NCI-H524 (cell line): ENCODE results near the gene OR2Z1.
"Not testable (repeated sequence)": the region's sequence is repeated elsewhere in the genome, so short reads cannot be mapped to it uniquely, and the experiment has no call there.

Source experiments
- DNase-seq, 2 experiments: peaks; one replicate each; lab custom pipeline; 2025; lab: John Stamatoyannopoulos, UW

Gene OR2Z1

GRCh38 chr19:8702350-8702749 is 19.1 kb upstream of the OR2Z1 start:
- DNase-seq = no peak

DNA sequence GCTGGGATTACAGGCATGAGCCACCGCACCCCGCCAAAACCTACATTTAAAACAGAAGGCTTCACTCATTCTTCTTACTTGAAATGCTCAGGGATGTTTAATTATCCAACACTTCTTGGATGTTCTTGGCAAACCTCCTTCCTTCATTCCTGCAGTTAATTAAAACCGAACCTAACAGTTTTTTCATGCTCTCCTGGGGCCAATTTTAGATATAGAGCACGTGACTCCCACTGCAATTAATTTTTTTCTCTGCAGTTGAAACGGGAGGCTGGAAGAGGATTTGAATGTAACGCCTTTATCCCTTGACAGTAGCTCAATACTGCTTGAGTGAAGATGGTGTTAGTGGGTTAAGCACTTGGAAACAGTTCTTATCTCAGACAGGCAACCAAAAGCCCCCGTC is 18.2 kb upstream of the OR2Z1 start:
- DNase-seq = no peak

DNA sequence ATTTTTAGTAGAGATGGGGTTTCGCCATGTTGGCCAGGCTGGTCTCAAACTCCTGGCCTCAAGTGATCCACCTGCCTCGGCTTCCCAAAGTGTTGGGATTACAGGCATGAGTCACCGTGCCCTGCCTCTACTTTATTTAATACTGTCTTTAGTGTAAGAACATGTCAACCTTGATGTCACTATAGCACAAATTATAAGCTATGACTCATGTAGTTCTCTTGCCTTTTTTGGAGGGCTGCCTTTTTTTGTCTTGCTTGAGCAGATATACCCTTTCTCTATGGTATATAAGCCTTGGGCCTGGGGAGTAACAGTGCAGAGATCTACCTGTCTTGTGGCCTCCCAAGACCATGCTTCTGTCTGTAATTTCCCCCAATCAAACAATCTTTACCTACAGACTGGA is 16.1 kb upstream of the OR2Z1 start:
- not testable (repeated sequence) for DNase-seq

GRCh38 chr19:8705742-8706141 is 15.7 kb upstream of the OR2Z1 start:
- DNase-seq = no peak

DNA sequence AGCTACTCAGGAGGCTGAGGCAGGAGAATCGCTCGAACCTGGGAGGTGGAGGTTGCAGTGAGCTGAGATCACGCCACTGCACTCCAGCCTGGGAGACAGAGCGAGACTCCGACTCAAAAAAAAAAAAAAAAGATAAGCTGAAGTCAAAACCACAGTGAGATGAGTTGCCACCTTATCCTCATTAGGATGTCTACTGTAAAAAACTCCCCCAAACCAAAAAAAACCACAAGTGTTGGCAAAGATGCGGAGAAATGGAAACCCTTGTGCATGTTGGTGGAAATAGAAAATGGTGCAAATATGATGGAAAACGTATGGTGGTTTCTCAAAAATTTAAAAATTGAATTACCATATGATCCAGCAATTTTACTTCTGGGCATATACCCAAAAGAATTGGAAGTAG is 11.1 kb upstream of the OR2Z1 start:
- DNase-seq = not testable (repeated sequence)

- no peak for DNase-seq
These were observed 598 bp downstream of the OR2Z1 start for GRCh38 chr19:8722032-8722431.

GRCh38 chr19:8724276-8724675 is 2.8 kb downstream of the OR2Z1 start:
- DNase-seq = no peak

DNA sequence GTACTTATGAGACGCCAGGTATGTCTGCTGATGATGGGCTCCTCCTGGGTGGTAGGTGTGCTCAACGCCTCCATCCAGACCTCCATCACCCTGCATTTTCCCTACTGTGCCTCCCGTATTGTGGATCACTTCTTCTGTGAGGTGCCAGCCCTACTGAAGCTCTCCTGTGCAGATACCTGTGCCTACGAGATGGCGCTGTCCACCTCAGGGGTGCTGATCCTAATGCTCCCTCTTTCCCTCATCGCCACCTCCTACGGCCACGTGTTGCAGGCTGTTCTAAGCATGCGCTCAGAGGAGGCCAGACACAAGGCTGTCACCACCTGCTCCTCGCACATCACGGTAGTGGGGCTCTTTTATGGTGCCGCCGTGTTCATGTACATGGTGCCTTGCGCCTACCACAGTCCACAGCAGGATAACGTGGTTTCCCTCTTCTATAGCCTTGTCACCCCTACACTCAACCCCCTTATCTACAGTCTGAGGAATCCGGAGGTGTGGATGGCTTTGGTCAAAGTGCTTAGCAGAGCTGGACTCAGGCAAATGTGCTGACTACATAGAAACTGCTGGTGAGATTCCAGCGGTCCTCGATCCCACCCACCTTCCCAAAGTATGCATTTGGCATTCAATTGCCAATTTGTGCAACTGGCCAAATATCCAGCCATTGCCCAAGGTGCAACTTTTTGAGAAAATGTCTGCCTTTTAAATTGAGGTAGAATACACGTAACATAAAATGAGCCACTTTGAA is 10.2 kb downstream of the OR2Z1 start:
- DNase-seq = no peak

DNA sequence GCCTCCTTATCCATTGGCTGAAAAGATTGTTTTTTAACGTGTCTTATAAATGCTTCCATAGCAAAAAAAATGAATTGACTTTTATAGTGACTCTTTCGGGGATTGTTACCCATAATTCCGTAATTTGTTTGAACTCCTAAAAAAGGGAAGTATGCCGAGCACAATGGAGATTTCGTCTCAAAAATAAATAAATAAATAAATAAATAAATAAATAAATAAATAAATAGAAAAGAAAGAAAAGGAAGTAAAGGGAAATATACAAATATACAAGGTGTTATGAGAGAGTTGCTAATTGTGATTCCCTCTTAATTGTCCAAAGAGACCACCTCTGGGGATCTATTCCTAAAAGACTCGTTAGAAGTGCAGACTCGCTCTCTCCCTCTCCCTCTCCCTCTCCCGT is 16.9 kb downstream of the OR2Z1 start:
- DNase-seq = no peak

- DNase-seq = not testable (repeated sequence)
These were observed 18.0 kb downstream of the OR2Z1 start for GRCh38 chr19:8739291-8740065.

- DNase-seq = not testable (repeated sequence)
These were observed 45.8 kb downstream of the OR2Z1 start for GRCh38 chr19:8767257-8767656.

DNA sequence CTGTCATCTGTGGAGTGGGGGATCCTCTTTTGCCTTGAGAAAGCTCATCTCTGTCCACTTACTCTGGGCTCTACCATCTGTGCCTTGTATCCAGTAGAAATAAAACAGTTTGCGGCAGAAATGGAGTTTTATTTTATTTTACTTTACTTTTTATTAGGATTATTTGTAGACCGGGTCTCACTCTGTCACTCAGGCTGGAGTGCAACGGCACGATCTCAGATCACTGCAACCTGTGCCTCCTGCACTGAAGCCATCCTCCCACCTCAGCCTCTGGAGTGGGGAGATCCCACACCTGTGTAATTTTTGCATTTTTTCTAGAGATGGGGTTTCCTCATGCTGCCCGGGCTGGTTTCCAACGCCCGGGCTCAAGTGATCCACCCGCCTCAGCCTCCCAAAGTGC is 47.8 kb downstream of the OR2Z1 start:
- DNase-seq = not testable (repeated sequence)

DNA sequence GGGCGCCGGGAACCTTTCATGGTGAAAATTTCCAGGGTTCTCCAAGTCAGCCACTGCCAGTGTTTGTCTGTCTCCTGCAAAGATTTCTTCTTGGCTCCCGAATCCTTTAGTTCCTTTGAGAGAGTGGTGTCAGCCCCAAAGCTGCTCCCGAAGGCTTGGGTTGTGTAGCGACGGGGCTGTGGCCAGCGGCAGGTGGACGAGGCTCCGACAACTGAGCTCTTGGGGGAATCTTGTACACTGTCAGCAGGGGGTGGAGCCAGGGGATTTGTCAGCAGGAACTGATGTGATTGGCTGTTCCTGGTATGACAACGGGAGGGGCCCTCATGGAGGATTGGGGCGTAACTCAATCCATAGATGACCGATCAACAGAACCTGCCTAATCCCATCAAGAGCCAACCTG is 52.2 kb downstream of the OR2Z1 start:
- DNase-seq = not testable (repeated sequence)
